NCI-H2227 treated with DMSO at 0.1 percent for 48 hours (cell line): ENCODE measurements around the gene ZBTB24.

Experiments
- DNase-seq: peaks from one replicate; lab custom pipeline; 2025; lab: John Stamatoyannopoulos, UW

The ZBTB24 gene

DNA sequence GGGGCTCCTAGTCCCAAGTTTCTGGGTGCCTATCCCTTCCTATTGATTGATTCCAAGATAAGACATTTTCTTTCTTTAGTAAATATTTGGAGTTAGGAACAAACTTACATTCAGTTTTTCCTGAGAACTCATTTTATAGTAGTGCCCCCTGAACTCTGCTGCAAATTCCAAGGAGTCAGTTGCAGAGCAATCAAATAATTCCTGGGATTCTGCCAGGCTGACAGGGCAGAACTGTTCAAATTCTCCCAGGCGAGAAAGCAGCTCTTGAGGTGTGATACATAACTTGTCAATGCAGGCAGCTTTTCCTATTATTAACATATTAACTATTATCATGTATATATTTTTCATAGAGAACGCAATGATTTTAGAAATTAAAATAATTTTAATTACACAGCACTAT lies 15.9 kb upstream of the ZBTB24 start:
- DNase-seq = no peak

DNA sequence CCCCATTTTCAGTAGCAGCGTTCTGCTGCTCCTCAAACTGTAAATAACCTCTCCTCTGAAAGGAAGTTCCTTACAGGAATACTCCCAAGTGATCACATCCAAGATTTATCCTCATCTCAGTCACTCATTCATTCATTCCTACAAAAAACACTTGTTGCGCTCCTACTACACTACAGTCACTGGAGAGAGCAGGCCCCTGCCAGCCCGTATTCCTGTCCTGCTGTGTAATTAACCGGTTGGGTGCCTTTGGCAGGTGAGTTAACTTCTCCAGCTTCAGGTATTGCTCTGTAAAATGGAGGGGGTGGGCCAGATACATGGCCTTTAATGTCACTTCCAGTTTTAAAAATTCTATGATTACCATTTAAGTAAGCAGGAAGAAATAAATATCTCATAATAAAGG lies 15.0 kb upstream of the ZBTB24 start:
- DNase-seq = no peak

DNA sequence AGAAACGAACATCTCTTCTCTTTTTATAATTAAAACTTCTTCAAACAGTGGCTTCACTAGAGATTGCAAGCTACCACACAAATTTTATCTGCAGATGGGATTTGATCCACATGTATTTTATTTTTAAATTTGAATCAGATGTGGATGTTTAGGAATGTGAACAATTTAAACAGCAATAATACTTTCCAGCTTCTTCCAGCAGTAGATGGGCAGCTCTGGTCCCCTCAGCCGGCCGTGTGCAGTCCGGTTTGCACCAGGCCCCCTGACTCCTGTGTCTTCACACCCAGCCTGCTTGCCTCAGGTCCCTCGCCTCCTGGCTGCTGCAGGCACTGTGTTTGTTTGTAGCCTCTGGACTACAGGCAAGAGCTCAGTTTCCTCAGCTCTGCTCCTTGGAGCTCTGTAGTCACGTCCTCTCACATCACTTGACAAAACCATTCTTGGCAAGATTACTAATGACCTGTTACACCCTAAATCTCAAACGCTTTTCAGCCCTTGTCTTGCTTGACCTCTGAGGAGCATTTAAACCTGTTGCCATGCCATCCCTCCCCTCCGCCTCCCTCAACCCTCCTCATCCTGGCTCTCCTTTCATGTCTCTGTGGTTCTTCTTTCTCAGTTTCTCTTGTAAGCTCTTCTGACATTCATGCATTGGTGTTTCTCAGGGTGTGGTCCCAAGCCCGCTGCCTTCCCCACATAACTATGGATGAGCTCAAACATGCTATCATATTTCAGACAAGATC lies 13.2 kb upstream of the ZBTB24 start:
- no peak for DNase-seq

DNA sequence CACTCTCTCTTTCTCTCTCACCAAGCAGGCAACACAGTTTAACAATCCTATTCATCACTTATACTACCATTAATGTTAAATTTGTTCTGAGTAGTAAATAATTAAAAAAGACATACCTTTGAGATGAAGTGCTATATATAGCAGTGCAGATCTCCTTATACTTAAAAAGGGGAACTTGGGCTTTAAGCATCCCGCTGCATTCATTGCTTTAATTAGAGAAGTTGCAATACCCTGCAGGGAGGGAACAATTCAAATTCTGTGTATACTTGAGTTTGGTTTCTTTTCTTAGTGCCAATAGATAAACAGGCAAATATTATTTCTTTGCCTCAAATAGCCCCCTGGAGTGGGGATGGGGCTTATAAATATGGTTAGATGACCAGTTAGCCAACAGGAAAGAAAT lies 10.8 kb upstream of the ZBTB24 start:
- DNase-seq = no peak

DNA sequence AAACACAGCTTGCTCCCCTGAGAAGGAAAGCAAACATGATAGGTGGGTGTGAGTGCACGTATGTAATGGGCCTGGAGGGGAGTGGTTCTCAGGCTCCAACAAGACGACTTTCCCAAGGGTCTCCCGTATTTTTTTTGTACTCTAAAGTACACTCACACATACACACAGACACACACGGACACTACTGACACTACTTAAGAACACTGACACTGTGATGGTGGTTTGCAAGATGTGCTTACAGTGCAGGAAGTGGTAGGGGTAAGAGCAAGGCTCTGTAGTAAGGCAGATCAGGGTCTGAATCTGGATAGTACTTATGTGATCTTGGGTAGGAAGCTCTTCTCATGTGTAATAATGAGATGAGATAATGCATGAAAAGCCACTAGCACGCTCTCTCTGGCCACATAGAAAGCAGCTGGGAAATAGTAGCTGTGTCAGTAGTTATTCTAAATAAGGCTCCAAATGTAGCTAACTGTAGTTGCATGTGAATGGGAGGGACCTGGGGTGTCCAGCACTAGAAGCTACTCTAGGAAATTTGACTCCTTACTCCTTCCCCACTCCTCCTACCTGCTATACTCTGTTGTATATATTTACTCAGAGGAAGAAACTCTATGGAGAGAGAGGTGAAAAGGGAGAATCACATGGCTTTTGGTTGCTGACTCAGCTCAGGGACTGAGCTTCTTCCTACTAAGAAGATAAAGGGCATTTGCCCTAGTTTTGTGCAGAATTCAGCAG lies 8.4 kb upstream of the ZBTB24 start:
- no peak for DNase-seq

DNA sequence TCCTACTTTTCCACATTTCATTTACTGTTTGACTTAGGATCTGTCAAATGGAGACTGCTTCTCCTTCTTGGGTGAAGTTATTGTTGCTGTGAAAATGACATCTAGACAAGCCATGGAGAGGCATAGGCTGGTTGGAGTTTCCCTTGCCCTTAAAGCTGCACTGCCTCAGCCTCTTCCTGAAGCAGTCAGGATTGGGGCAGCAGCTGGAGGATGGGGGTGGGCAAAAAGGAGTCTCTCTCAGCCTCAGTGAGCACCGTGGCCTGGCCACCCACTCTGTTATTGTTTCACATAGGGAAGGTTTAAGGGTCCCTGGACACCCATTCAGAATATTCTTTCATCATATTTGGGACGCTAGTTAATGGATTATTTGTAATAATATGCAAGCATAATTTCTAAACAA lies 7.7 kb upstream of the ZBTB24 start:
- no peak for DNase-seq

DNA sequence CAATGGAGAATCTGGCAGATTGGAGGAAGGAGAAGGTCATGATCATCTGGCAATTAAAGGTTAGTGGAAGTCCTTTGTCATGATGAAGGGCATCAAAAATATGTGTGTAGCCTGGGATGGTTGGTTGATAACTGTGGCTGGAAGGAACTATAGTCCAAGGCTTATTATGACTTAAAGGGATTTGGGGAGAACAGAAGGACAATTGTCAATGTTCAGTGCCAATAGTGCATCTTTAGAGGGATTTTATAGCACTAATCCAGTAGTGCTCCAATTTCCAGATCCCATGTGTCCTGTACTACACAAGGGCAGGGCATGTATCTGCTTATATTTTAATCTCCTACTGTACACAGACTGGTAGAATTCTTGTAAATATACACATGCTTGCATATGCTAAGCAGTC lies 5.0 kb upstream of the ZBTB24 start:
- no peak for DNase-seq

DNA sequence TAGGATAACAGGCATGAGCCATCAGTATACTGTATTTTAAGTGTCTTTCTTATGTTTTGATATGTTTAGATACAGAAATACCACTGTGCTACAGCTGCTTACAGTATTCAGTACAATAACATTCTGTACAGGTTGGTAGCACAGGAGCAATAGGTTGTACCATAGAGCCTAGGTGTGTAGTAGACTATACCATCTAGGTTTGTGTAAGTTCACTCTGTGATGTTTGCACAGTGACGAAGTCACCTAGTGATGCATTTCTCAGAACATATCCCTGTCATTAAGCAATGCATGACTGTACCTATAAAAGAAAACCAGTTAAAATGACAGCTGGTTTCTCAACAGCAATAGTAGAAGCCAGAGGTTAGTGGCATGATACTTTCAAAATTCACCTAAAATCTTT lies 3.0 kb upstream of the ZBTB24 start:
- DNase-seq = no peak

DNA sequence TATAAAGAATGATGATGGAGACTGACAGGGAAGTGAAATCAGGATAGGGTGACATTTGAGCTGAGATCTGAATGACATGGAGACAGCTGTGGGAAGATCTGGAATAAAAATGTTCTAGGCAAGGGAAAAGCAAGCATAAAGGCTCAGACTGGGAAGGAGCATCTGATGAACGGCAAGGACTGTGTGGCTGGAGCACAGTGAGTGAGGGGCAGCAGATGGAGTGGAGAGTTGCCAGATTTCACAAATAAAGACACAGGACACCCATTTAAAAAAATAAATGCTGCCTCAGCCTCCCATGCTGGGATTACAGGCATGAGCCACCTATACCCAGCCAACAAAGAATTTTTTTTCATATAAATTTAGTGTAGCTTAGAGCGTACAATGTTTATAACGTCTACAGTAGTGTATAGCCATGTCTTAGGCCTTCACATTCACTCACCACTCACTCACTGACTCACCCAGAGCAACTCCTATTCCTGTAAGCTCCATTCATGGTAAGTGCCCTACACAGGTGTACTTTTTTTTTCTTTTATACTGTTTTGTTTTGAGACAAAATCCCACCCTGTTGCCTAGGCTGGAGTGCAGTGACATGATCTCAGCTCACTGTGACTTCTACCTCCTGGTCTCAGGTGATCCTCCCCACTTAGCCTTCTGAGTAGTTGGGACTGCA lies 2.4 kb upstream of the ZBTB24 start:
- DNase-seq = no peak

DNA sequence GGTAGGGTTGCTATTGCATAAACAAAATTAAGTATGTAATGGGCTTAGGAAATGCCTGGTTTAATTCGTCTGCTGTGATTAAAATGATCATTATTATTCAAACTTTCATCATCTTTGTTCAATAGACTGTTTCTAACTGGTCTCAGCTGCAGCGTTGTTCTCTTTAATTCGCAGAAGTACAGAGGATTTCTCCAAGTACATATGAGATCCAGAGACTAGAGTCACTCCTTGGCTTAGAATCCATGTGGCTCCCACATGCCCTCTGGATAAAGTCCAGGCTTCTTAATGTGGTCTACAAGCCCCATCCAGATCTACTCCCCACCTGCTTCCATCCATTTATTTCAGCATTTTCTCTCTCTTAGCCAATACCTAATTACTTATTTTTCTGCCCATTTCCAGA lies 1.1 kb upstream of the ZBTB24 start:
- DNase-seq = no peak

DNA sequence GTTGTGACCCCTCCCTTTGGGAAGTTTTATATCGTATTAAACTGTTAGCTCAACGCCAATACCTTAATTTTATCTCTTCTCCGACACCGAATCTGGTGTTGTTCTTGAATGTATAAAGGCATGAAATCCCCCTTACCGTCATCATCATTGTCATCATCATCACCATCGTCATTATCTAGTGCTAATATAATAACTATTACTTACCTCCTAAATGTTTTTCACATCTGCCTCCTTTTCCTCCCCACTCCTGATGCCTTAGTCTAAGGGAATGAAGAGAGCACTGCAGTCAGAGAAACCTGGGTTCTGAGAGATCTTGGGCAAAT lies 677 bp upstream of the ZBTB24 start:
- no peak for DNase-seq

DNA sequence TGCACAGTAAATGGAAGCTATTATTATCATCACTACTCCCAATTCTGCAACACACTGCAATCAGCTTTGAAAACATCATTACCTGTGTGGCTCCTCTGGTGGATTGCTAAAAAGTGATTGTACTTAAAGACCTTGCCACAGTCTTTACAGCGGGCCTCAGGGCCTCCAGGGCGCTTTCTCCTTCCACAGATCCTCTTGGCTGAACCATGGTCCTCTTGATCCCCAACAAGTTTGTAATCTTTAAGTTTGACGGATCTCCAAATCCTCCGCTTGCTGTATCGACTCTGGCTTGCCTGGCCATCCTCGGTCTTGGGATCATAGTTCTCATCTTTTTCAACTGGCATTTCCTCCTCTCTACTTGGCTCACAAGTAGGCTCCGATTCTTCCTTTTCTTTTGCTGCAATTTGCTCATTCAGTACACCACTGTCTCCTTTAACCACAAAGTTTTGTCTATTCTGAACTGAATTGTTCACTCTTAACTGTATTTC lies 2.0 kb downstream of the ZBTB24 start:
- DNase-seq = no peak

DNA sequence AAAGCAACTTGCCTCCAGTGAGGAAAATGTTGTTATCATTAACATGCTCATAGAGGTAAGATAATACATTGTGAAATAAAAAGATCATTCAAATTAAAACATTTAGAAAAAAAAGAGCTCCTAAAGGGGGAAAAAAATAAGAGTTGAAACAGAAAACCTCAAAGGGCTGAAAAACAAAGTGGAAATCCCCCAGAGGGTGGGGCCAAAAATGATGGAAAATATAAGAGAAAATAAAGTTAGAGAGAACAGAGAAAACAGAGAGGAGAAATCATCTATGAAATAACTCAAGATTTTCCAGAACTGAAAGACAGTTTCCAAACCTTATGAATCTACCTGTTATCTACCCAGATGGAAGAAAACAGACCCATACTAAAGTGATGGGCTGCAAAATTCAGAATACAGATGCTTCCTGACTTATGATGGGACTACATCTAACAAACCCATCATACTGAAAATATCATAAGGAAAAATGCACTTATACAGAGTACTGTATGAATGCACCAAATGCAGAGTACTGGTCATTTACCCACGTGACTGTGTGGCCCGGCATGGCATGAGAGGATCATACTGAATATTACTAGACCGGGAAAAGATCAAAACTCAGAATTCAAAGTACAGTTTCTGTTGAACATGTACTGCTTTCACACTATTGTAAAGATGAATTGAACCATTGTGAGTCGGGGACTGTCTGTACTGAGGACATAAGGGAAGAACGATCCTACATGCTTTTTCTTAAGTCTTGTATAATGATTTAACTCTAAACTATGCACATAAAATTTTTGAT lies 4.0 kb downstream of the ZBTB24 start:
- no peak for DNase-seq

DNA sequence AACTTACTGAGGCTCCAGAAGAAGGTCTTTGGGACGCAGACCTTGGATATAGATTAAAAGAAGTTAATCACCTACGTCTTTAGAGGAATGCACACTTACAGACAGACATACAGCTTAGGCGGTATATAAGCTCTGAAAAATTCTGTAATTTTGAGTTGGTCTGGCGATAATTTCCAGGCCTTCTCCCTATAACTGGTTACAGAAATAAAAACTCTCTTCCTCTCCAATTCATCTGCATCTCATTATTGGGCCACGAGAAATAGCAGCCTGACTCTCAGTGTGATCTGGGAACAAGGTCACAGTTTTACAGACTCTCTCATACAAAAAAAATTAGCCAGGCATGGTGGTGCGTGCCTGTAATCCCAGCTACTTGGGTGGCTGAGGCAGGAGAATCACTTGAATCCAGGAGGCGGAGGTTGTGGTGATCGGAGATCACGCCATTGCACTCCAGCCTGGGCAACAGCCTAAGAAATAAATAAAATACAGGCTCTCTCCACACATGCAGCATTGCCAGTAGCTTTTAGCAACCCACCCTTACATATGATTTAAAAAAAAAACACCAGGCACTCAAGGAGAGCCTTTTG lies 4.7 kb downstream of the ZBTB24 start:
- no peak for DNase-seq

DNA sequence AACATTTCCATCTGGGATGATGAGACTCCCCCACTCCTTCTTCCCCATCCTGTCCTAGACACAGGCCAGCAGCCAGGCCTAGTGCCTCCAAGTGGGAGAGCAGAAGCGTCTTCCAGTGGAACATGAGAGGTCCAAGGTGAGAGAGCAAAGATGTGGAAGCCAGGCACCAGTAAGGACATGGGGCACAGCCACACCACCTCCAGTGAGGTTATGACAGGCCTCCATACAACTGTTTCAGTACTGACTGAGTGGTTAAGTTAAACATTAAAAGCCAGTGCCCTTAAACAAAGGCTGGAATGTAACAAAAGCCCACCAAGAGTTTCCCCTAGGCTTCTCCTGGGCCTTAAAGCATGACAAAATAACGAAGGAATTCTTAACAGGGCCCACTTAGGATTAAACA lies 5.3 kb downstream of the ZBTB24 start:
- no peak for DNase-seq

DNA sequence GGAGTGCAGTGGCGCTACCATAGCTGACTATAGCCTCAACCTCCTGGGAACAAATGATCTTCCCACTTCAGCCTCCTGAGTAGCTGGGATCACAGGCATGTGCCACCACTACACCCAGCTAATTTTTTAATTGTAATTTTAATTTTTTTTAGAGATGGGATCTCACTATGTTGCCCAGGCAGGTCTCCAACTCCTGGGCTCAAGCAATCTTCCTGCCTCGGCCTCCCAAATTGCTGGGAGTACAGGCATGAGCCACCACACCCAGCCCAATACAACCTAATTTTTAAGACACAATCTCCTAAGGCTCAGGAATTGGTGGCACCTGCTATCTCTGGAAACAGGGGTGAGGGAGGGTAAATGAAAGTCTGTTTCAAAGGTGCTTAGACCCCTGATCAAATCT lies 5.8 kb downstream of the ZBTB24 start:
- no peak for DNase-seq

DNA sequence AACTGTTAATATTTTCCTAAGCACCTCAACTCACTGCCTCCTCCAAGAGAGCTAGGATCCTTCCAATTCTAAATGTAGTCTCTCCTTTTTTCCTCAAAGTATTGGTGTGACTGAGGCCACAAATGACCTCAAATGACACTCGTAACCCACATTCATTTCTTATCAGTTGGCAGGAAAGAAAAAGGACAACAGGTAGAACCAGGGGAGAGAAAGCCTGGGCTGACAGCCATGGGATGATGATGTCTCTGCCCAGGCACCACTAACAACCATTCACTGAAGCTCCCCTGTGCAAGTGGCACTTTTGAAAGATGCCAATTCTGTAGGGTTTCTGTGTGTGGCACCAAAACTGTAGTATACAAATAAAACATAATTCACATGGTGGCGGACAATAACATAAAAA lies 7.4 kb downstream of the ZBTB24 start:
- no peak for DNase-seq

DNA sequence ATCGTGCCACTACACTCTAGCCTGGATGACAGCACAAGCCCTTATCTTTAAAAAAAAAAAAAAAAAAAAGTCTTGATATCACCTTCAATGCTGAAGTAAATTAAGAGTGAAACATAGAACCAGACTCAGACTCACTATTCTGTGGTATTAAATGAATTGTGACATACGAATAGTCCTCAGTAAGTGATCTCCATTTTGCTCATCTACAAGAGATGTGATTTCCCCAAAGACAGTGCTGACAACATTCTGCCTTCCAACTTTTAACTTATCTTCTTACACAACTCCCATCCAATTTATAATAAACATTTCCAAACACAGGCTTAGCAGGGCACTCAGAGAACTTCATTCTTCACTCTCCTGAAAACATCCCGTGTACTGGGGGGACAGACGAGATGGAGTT lies 8.0 kb downstream of the ZBTB24 start:
- no peak for DNase-seq

DNA sequence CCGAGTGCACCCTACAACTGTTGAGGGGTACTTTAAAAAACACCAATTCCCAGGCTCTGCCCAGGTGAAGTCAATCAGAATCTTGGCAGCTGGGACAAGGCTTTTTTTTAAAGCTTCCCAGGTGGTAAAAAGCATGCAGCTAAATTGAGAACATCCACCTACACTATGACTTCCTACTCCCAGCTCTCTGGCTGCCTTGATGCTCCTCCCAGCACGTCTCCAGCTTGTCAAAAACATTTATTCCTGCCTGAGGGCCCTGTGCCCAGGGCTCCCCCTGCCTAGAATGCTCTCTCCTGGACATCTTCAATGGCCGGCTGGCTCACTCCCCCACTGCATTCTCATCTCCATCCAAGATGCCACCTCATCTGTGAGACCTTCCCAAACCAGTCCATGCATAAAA lies 9.9 kb downstream of the ZBTB24 start:
- DNase-seq = no peak

DNA sequence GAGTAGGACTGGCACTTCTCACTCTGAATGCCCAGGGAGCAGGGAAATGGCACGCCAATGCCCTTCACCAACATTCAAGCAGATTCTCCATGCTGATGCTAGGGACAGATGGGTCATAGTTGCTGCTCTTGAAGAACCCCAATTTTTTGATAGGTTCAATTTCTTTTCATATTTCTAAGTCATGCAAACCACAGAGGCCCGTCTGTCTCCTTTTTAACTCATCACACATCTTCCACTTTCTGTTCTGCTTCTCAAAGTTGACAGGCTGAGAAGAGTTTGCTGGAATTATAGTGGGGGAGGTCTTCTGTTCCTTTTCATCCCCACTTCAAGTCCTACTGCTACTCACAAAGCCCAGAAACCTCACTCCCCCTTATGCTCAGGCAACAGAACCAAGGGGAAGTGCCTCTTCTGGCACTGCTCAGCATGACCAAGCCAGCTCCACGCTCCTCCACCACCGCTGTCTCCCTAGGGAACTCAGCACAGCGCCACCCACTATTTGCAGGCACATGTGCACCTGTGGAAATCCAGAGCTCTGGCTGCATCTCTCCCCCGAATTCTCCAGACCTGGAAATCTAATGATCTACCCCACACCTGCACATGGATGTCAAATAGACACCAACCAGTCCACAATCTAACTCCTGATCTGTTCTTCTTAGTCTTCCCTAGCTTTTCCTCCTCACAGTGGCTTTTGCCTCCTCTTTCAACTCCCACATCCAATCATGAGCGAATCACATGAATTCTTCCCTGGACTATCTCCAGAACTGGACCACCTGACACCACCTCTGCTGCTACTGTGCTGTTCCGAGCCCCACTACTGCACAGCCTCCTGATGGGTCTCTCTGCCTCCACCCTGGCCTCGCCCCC lies 10.7 kb downstream of the ZBTB24 start:
- no peak for DNase-seq

DNA sequence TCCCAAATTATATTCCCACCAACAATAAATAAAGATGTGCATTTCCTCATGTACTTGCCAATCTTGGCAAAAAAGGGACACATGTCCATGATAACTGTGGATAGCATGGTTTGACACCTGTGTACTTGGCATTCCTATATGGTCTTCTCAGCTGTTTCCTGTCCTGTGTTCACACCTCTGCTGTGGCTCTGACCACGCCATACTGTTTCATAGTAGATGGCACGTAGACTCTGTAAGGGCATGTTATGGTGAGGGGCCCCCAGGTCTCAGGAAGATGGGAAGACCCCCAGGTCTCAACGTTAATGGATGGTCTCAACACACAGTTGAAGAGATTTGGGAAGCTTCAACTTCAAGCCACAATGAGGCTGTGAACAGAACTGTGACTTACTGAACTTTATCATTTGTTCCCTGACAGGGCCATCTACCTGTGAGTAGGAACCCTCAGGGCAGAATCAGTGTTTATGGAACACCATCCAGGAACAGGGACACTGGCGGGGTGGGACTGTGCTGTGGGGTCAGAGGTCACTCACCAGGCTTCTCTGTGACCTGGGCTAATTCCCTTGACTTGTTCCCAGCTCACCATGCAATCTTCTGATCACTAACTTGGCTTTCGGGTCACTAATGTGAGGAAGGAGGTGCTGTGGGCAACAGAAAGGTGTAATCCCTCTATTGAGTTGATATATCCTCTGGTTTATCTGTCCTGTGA lies 11.8 kb downstream of the ZBTB24 start:
- DNase-seq = no peak
